Left ventricle myocardium superior (tissue), 1 donor: ENCODE data around the gene CCDC57. TPM values are rescaled to one million over a fixed set of nuclear protein-coding genes. Genes with fewer than 3 reads are reported as not detected.

Experiments
- ATAC-seq: fragments of 200-7000 bp; cut with Tn5 transposase; one replicate; pipeline ENCODE4 v1.9.1; 2020; ENCODE audit warnings: mild to moderate bottlenecking, moderate library complexity
- DNase-seq: peaks from one replicate; pipeline ENCODE4 v3.0.0-alpha.2; 2020
- intact Hi-C: fragments of 100-400 bp; cut with micrococcal nuclease; formaldehyde crosslinking; loops from one replicate; pipeline ENCODE4 v1.11.0; 2022
- total RNA-seq: library from RNA; stranded (reverse); fragmentation: NEBNext Ultra II Directional; extraction: Animal tissue kit (Norgen Biotek cat#: 25700); gene quantifications from one replicate; pipeline ENCODE4 v1.2.1, GENCODE V29; 2021
- donor health status: DM: no; HTN: yes; CAD: no; lungs with severe emphysema.

Gene CCDC57
- total RNA-seq, 1 donor from 2014 or later = 8.1 TPM

DNA sequence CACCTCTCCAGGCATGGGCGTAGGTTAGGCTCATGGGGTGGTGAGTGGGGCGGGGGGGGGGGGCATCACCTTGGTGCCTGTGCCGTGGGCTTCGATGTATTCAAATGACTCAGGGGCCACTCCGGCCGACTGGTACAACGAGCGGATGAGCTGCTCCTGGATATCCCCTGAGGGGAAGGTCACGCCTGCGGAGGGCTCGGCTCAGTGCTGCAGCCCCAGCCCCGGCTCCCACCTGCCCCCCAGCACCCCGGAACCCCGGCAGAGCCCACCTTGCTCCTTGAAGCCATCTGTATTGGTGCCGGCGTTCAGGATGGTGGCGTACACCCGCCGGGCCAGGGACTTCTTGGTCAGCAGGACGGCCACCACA is 120.0 kb downstream of the CCDC57 start:
- ATAC-seq (no peak), DNase-seq (peak; percentile 26)
- intact Hi-C loops = no loop called here

DNA sequence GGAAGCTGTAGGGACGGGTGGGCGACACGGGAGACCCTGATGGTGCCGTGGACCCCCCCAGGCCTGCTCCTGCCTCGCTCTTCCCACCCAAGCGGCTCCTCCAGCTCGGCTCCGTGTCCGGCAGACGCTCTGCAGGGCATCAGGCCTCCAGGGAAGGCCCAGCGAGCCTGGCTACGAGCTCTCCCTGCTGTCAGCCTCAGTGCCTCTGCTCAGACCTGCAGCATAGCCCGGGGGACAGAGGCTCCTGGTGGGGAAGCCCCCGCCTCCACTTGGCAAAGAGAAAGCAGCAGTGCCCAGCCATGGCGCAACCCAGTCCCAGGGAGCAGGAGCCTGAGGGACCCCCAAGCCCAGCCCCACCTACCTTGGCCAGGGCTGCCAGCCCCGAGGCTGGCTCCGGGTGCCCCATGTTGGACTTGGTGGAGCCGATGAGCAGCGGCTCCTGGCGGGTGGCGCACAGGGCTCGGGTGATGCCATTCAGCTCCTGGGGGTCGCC is 120.5 kb downstream of the CCDC57 start:
- DNase-seq (no peak), ATAC-seq (no peak)
- intact Hi-C loops = no loop called here

DNA sequence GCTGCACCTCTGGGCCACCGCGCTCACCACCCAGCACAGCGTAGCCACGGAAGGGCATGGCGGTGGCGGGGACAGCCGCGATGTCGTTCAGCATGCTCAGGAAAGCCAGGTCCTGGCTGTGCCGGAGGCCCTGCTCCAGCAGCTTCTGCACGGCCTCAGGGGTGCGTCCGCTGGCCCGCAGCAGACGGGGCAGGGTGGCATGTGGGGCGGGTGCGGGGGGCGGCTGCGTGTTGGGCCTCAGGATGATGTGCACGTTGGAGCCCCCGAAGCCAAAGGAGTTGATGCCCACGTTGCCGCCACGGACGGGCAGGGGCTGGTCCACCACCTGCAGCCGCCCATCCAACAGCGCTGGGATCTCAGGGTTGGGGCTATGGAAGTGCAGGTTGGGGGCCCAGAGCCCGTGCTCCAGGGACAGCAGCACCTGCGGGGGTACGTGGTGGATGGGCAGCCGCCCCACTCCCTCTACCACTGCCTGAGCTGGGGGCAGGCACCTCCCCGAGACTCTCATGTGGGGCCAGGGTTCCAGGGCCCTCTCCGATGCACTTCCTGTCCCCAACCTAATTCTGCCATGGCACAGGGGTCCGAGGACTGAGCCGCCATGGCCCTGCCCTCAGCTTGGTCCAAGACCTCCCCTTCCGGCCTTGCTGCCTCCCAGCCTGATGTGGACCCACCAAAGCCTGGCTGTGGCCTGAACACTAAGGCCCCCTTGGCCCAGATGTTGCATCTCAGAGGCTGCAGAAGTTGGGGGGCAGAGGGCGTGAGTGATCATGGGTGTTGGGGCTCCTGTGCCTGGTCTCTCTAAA is 121.2 kb downstream of the CCDC57 start:
- intact Hi-C loops = no loop called here
- no peak for ATAC-seq
- no peak for DNase-seq

DNA sequence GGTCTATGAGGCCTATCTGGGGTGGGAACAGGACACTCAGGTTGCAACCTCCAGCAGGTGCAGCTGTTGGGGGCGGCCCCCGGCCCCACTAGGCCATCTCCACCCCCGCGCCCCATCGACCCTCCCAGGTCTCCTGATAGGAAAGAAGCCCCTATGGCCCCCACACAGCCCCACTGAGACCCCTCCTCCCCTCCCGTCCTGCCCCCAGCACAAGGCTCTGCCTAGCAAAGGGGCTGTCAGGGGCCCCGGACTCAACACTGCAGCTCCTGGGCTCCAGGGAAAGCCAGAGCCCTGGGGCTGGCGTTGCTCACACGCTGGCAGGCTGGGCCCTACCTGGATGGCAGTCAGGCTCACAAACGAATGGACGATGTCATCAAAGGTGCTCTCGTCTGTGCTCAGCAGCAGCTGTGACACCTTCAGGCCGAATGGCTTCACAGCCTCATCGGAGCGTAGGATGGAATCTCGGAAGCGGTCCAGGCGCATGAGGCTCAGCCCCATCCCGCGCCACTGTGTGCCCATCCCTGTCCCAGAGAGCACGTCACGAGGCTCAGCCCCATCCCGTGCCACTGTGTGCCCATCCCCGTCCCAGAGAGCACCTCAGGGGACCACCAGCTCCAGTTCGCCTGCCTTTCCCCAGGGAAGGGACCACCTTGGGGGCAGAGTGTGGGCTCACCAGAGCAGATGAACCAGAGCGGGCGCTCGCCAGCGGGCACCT is 121.9 kb downstream of the CCDC57 start:
- ATAC-seq (no peak), DNase-seq (no peak)
- intact Hi-C loops = no loop called here

DNA sequence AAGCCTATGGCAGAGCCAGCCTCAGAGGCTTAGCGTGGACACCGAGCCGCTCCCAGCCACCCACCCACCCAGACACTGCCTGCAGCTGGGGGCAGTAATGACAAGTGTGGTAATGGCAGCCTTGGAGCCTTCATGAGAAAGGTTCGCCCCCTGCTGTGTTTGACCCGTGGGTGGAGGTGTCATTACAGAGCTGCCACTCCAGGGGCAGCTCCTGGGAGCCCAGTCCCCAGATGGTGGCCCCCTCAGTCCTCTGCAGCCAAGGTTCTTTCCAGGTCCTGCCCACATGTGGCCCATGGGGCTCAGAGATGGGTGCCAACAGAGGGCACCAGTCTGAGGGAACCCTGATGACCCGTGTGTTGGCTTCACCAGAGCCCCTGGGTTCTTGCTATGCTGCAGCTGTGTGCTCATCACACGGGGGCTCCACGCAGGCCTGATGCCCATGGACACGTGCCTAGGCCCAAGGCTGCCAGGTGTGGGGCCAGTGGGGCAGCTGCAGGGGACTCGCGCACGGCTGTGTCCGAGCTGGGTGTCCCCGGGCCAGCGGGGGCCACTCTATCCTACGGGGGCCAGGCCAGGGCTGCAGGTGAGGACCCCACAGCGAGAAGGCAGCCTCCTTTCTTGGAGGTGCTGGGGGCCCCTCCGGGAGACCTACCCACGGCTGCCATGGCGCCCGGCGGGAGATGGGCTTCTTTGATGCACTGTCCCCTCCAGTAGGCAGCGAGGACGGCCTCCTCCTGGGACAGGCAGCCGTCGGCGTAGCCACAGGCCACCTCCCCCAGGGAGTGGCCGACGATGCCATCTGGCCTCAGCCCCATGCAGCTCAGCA is 122.7 kb downstream of the CCDC57 start:
- no peak for DNase-seq
- intact Hi-C loops = no loop called here
- ATAC-seq = no peak

DNA sequence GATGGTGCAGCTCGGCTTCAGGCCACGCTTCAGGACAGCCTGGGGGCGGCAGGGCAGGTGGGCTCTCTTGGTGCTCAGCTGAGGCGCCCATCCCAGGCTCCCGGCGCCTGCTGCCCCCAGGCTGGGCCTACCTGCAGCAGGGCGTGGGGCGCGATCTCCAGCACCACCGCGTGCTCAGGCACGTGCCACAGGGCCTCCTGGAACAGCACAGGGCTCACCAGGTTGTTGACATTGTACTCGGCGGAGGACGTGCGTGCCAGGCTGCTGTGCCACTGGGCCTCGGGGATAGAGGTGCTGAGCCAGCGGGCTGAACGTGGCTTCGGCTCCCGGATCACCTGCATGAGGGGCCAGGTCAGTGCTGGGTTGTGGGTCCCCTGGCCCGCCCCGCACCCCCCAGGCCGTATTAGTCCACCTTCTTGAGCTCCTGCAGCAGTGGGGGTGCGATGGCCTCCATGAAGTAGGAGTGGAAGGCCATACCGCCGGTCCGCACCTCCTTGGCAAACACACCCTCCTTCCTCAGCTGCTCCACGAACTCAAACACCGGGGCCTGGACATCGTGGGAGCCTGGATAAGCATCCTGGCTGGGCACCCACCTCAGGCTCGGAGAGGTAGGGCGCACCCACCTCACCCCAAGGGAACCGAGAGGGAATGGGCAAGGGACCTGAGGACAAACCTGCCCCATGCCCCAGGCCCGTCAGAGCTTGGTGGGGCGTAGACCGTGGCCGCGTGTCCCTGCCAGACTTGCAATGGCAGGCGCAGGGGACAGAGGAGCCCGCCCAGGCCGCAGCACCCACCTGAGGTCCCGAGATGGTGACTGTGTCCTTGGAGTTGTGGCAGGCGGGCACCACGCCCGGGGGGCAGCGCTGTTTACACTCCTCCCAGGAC is 123.6 kb downstream of the CCDC57 start:
- DNase-seq (peak; percentile 25), ATAC-seq (no peak)
- intact Hi-C loops = no loop called here

DNA sequence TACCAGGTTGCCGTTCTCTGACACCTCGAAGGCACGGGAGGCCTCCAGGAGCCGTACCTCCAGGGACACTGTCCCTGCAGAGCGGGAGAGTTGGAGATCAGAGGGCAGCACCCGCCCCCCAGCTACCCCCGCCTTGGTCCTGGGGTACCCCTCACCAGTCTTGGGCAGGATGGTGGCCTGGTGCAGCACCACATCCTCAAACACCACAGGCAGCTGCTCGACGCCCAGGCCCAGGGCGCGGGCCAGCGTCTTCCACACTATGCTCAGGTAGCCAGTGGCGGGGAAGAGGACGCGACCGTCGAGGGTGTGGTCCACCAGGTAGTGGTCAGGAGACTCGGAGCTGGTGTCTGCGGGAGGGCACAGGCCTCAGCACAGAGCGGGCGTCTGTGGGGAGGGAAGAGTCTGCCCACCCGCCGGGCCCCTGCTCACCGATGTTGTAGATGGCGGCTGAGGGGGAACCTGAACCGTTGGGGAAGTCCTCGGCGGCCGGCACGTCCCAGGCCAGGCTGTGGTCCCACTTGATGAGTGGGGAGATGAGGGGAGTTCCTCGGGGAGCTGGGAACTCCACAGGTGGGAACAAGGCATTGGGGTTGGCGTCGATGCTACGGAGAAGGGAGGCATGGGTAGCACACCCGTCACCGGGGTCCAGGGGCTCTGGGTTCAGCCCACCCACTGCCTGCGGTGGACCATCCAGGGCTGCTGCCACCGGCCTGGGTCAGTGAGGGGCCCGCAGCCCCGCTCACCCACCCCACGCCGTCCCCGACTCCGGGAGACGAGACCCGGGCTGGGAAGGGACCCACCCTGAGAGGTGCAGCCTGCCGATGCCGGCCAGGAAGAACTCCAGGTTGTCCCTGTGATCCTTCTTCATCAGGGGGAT is 124.4 kb downstream of the CCDC57 start:
- DNase-seq = peak; percentile 25
- intact Hi-C loops = no loop called here

DNA sequence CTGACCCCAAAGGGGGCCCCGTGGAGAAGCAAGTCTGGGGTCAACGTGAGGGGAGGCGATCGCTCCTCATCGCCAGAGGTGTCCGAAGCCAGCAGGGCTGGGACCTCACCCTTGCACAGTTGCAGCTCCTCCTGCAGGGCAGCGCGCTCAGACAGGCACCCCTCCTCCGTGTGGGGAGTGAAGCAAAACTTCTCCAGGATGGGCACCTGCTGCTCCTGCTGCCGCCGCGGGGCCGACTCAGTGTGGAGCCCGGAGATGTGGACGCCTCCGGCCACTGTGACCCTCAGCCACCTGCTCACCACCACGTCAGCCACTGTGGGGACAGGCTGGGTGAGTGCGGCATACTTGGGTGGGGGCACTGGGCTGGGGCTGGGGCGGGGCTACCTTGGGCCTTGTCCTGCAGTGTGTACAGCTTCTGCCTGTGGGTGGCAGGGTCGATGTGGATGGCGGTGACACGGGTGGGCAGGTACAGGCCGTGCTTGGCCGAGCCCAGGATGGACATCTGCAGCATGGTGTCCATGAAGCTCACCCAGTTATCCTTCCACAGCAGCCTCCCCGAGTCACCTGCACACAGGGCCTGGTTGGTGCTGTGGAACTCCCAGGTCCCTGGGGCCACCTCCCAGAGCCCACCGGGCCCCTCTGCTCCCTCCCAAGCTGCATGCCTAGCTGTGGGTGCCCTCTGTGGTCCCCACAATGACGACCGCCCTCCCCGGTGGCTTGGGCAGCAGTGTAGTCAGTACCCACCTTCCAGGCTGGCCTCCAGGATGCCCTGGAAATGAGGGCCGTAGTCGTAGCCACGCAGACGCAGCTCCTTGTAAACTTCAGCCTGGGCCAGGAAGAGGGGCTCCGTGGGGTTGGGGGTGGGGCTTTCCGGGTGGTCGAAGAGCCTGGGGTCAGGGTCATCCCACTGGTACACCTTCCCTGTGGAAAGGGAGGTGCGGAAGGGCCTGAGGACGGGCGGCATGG is 125.4 kb downstream of the CCDC57 start:
- DNase-seq = peak; percentile 24
- intact Hi-C loops = no loop called here
- ATAC-seq = no peak

More for the DNA sequence above, 124.4 kb downstream of the CCDC57 start:
- no peak for ATAC-seq

DNA sequence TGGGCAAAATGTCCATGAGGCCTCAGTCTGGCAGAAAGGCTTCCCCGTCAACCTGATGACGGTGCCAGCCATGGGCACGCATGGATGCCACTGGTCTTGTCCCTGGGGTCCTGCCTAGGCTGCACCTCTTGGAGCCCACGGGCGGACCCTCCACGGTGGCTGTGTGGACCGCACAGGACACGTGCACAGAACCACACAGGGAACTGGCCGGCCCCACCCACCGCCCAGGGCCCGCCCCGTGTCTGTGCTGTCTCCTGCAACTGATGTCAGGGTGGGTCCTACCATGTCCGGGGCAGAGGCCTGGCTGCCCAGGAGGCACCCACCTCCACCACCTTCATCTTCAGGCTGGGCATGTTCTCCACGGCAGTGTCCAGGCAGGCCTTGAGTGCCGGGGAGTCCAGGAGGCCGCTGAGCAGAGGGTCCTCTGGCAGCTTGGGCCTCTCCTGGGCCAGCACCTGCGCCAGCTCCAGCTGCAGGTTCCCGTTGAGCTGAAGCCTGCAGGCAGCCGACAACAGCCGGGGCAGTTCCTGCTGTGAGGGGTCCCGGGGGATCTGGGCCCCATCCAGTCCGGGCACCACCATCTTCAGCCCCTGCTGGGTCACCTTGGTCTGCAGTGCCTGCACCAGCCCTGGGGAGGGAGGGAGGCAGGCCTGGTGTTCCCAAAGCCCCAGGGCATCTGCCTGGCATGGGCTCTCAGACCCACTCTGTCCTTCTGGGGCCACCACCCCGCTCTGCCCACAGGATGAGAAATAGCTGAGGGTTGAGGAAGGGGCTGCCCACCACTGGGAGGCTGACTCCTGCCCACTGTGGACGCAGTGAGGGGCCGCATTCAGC is 126.5 kb downstream of the CCDC57 start:
- intact Hi-C loops = no loop called here
- peak; percentile 29 for DNase-seq
- no peak for ATAC-seq

DNA sequence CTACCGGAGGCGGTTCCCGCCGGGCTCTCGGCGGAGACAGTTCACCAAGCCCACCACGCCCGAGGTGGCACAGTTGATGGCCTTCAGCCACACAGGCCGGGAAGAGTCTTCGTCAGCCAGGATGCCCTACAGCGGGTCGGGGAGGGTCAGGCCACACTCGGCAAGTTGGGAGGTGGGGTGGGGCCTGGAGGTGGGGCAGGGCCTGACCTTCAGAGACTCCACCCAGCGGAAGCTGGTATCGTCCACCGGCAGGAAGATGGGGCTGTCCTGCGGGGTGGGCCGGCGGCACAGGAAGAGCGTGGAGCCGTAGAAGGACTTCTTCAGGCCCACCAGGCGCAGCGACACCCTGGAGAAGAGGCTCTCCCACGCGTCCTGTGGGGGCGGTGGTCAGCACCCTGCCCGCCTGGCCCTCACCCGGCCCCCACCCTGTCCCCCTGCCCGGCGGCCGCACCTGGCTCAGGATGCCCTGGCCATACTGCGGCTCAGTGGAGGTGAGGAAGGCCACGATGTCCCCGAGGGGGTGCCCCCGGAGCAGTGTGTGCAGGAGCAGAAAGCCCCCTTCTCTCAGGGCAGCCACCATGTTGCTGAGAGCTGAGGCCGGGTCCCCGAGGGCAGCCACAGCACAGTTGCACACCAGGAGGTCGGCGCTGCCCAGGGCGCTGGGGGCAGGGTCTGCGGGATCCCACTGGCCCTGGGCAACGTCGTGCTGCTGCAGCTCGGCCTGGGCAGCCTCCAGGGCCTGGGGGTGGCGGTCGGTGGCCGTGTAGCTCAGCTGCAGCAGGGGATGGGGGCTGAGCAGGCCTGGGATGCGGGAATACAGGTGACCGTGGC is 127.4 kb downstream of the CCDC57 start:
- intact Hi-C loops = no loop called here
- DNase-seq (peak; percentile 24), ATAC-seq (no peak)

DNA sequence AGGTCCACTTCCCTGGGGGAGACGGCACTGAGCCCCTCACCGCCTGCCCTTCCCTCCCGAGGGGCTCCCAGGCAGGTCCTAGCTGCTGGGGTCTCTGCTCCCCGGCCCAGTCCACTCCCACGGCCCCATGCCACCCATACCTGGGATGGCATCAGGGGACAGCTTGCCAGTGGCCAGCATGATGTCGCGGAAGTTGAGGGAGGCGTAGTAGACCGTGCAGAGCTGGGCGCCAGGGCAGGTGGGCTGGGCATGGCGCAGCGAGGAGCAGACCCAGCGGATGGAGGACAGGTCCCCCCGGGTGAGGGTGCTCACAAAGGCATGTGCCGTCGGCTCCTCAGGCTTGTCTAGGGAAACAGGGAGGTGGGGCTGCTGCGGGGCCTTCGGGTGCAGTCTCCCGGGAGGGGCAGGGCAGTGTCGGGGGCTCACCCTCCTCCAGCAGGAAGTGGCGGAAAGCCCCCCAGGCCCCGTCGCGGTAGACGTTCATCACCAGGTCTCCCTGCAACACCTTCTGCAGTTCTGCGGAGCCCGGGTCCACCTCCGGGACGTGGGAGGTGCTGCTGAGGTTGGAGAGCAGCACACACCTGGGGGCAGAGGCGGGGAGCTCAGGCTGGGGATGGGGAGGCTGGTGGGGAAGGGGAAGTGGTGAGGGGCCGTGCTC is 128.1 kb downstream of the CCDC57 start:
- intact Hi-C loops = no loop called here
- ATAC-seq = no peak
- no peak for DNase-seq

DNA sequence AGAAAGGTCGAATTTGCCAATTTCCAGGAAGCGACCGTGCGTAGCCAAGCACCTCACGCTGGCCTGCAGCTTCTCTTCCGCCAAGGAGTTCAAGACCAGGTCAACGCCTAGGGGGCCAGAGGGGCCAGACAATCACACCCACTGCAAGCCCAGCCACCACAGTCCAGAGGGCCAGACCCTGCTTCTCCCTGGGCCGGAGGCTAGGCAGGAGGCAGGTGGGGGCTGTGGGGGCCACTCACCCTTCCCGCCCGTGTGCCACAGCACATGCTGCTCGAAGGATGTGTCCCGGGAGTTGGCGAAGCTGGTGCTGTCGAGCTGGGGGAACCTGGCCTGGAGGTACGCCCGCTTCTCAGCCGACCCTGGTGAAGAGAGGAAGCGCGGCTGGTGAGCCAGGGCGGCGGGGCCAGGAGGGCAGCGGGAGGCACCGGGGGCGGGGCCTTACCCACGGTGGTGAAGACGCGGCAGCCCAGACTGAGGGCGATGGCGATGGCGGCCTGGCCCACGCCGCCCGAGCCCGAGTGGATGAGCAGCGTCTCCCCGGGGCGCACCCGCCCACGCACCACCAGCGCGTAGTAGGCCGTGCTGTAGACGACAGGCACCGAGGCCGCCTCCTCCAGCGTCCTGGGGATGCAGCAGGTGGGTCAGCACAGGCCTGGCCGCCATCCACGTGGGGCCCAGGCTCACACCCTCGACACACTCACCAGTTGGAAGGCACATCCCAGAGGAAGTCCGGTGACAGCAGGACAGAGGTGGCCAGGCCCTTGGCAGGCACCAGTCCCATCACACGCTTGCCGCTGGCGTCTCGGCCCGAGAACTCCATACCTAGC is 128.9 kb downstream of the CCDC57 start:
- intact Hi-C loops = no loop called here
- DNase-seq (no peak), ATAC-seq (no peak)

DNA sequence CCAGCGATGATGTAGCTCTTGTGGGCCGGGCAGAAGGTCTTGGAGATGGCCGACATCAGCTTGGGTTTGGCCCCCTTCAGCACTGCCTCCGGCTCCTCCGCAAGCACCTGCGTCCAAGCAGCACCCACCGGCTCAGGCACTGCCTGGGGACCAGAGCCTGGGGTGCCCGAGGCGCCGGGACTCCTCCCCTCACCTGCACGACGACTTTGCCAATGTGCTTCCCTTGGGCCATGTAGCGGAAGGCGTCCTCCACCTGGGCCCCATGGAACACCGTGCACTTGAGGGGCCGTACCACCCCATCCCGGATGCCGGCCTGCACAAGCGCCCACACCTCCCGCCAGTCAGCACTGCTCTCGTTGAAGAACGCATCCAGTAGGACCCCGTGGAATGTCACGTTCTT is 129.6 kb downstream of the CCDC57 start:
- DNase-seq = no peak
- intact Hi-C loops = no loop called here
- no peak for ATAC-seq

DNA sequence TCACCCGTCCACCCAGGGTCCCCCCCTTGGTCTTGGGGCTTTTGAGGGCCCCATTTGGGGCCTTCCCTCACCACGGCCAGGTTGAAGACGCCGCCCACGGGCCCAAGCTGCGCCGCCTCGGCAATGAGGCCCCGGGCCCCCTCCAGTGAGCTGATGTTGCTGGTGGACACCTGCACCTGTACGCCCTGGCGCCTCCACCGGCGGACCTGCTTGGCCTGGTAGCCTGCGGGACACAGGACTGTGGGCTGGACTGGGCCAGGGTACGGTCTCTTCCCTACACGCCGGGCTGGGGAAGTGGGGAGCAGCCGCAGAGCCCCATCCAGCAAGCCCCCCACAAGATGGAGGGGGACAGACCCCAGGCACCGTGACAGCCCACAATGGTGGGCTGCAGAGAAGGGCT is 130.2 kb downstream of the CCDC57 start:
- ATAC-seq = no peak
- intact Hi-C loops = no loop called here
- DNase-seq = no peak
